Measurements from ENCODE around the gene MAD1L1. TPM values are rescaled to one million over a fixed set of nuclear protein-coding genes. Genes with fewer than 3 reads are reported as not detected.

Gene MAD1L1
- total and polyA plus RNA-seq, 2 of the 8 experiments (the other 6 are each of a cell fraction or from before 2014, with no cell fraction given) = 40.4 to 44.6 TPM

- TF ChIP-seq CHD7 (IDR thresholded peaks at IDR 0.05; ENCODE audit: insufficient replicate concordance, low read length) (no peak), RNF2 (IDR thresholded peaks at IDR 0.05; ENCODE audit: borderline replicate concordance, low read depth, low read length, missing control alignments, poor library complexity, severe bottlenecking) (no peak), TCF12 (IDR thresholded peaks at IDR 0.05; ENCODE audit: low read depth, low read length) (no peak), SIN3A (conservative IDR thresholded peaks at IDR 0.05 in 1 of 2, IDR thresholded peaks at IDR 0.05 in 1 of 2; ENCODE audit: low read depth in 1 of 2, low read length in 2 of 2) (no peak), BRCA1 (IDR thresholded peaks at IDR 0.05; ENCODE audit: low read depth, low read length) (no peak), CTBP2 (IDR thresholded peaks at IDR 0.05; ENCODE audit: borderline replicate concordance, insufficient read depth, insufficient read length, low read length) (no peak), JUN (IDR thresholded peaks at IDR 0.05; ENCODE audit: low read depth, low read length) (no peak), USF2 (IDR thresholded peaks at IDR 0.05; ENCODE audit: low read length) (no peak), POLR2A (IDR thresholded peaks at IDR 0.05; ENCODE audit: control extremely low read depth in 1 of 2, low read depth in 2 of 2, low read length in 2 of 2) (no peak)
Observed at GRCh38 chr7:1848013-1848640, 384.6 kb downstream of the MAD1L1 start (continued).
